Nephron (organoid): Measurements from ENCODE around the gene PUSL1.

ENCODE experiments used
- H3K27ac Mint-ChIP-seq, 3 experiments: 2 replicates each; pipeline ENCODE4 v1.8.0; 2020; ENCODE audit warnings: mixed read lengths in 3 of 3, mild to moderate bottlenecking in 2 of 3, moderate library complexity in 1 of 3
- H3K27me3 Mint-ChIP-seq: 2 replicates; pipeline ENCODE4 v1.8.0; 2021; ENCODE audit warnings: low read depth, mild to moderate bottlenecking, moderate library complexity, mixed read lengths
- H3K36me3 Mint-ChIP-seq: 2 replicates; pipeline ENCODE4 v1.8.0; 2020; ENCODE audit warnings: low read depth, mixed read lengths
- H3K4me1 Mint-ChIP-seq: 2 replicates; pipeline ENCODE4 v1.8.0; 2020; ENCODE audit warnings: mixed read lengths
- H3K4me3 Mint-ChIP-seq, 3 experiments: 2 replicates each; pipeline ENCODE4 v1.8.0; 2020; ENCODE audit warnings: mild to moderate bottlenecking in 3 of 3, mixed read lengths in 3 of 3, moderate library complexity in 2 of 3
- H3K9me3 Mint-ChIP-seq: 2 replicates; pipeline ENCODE4 v1.8.0; 2020; ENCODE audit warnings: mixed read lengths
- TF ChIP-seq, protein P1 (sequence below), 3 experiments: fragments of 200-600 bp; sonication (generic); IDR thresholded peaks; one replicate each; pipeline ENCODE4 v1.5.0; 2021; ENCODE audit warnings: antibody characterized with exemption in 3 of 3; ENCODE audit not compliant: unreplicated experiment in 3 of 3

The PUSL1 gene

DNA sequence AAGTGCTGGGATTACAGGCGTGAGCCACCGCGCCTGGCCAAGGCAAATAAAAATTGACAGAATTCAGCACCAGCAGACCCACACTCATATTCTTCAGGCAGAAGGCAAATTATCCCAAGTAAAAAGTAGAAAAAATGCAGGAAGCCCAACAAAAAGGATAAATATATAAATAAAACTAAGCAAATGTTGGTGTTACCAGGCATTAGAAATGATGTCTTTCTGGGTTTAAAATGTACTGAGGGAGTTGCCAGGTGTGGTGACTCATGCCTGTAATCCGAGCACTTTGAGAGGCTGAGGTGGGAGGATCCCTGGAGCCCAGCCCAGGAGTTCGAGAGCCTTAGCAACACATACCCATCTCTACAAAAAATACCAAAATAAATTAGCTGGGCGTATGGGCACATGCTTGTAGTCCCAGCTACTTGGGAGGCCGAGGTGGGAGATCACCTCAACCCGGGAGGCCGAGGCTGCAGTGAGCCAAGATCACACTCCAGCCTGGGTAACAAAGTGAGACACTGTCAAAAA lies 9.8 kb downstream of the PUSL1 start:
- TF ChIP-seq, protein P1, sequence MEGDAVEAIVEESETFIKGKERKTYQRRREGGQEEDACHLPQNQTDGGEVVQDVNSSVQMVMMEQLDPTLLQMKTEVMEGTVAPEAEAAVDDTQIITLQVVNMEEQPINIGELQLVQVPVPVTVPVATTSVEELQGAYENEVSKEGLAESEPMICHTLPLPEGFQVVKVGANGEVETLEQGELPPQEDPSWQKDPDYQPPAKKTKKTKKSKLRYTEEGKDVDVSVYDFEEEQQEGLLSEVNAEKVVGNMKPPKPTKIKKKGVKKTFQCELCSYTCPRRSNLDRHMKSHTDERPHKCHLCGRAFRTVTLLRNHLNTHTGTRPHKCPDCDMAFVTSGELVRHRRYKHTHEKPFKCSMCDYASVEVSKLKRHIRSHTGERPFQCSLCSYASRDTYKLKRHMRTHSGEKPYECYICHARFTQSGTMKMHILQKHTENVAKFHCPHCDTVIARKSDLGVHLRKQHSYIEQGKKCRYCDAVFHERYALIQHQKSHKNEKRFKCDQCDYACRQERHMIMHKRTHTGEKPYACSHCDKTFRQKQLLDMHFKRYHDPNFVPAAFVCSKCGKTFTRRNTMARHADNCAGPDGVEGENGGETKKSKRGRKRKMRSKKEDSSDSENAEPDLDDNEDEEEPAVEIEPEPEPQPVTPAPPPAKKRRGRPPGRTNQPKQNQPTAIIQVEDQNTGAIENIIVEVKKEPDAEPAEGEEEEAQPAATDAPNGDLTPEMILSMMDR (IDR thresholded peaks at IDR 0.05; ENCODE audit: unreplicated experiment in 3 of 3): no peak
- peaks cover 22% of the 10 kb centered on the region for H3K36me3 Mint-ChIP-seq
- peak overlapping the region in 1 of 3 experiments; percentile 50 for H3K4me3 Mint-ChIP-seq
- H3K27ac Mint-ChIP-seq: peak overlapping the region in 1 of 3 experiments; percentile 48
- H3K9me3 Mint-ChIP-seq: no peaks in the 10 kb centered on the region
- no peaks in the 10 kb centered on the region for H3K27me3 Mint-ChIP-seq
- peaks cover 26% of the 10 kb centered on the region for H3K4me1 Mint-ChIP-seq

DNA sequence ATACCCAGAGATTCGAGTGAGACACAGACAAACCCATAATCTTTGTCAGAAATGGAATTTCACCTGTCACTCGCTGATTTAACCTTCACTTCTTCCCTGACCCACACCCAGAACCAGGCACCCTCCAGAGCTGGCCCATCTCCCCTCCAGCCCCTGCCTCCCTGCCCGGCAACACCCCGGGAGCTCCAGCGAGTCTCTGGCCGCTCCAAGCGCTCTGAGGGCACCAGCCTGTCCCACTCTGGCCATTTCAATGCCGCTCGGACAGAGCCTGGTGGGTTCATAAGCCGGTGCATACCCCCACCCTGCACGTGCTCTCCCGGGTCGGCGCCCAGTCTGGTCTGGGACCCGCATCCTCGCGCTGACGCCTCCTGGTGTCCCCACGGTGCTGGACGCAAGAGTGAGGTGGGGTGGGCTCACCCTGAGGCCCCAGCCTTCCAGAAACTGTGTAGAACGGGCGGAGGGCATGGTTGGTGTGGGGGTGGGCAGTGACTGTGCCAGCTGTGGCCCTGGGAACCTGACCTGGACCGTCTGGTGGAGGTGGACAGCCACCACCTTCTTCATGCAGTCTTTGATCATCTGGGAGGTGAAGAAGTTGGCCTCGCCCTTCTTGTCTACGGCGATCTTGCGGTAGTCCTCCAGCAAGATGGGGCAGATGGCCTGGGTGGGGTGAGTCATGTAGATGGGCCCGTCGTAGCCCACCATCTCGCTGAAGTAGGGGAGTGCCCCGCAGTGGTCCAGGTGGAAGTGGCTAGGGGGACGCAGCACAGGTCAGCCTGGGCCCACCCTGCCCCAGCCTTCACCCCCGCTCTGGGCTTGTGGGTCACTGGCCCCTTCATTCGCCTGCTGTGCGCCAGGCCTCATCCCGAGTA lies 10.6 kb downstream of the PUSL1 start:
- peaks cover 19% of the 10 kb centered on the region for H3K36me3 Mint-ChIP-seq
- H3K9me3 Mint-ChIP-seq: no peaks in the 10 kb centered on the region
- peak overlapping the region in 1 of 3 experiments; percentile 48 for H3K27ac Mint-ChIP-seq
- TF ChIP-seq, protein P1 (IDR thresholded peaks at IDR 0.05; ENCODE audit: unreplicated experiment in 3 of 3): no peak
- H3K4me1 Mint-ChIP-seq: peaks cover 32% of the 10 kb centered on the region
- H3K27me3 Mint-ChIP-seq: no peaks in the 10 kb centered on the region
- peak overlapping the region in 2 of 3 experiments; percentile 26 to 48 for H3K4me3 Mint-ChIP-seq

DNA sequence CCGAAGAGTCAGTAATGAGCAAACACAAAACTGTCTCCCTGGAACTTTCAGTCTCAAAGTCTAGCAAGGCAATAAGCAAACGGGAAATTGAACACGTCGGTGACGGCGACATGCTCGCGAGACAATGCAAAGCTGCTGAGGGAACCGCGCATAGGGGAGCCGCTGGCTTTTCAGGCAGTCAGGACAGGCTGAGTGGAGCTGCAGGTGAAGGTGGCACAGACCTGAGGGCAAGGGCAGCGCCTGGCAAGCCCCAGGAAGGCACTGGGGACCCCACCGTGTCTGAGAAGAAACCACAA lies 11.2 kb downstream of the PUSL1 start:
- Mint-ChIP-seq H3K27ac (no peak overlapping the region), H3K4me1 (peaks cover 32% of the 10 kb centered on the region)

DNA sequence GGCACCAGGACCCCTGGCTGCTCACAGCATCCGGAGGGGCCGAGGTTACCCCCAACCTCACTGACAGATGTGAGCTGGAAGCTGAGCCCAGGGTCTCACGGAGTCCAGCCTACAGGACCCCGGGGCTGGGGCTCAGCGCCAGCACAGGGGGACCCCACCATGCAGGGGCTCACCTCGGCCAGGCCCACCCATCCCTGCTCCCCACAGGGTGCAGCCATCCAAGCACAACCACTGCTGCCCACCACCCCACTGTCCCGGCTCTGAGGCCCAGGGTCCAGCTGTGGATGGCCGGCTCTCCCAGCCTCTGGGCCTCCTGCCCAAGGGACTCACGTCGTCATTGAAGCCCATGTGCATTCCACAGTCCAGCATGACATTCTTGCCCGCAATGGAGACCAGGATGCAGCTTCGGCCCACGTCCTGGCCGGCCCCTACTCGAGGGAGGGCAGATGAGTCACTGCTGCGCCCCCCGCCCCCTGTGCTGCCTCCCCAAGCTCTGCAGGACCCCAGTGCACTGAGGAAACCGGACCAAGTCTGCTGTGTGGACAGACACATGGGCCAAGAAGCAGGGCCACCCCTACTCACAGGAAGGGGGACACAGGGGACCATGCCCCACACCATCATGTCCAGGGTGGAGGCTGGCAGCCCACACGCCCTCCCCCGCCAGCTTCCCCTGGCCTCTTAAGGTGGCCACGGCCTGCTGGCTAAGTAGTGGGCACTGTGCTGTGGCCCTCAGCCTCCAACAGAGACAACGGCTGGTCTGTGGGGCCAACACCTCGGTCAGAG lies 12.5 kb downstream of the PUSL1 start:
- no peaks in the 10 kb centered on the region for H3K9me3 Mint-ChIP-seq
- peak overlapping the region in 2 of 3 experiments; percentile 49 to 67 for H3K4me3 Mint-ChIP-seq
- peaks cover 32% of the 10 kb centered on the region for H3K4me1 Mint-ChIP-seq
- no peak overlapping the region for H3K27ac Mint-ChIP-seq
- peaks cover 15% of the 10 kb centered on the region for H3K36me3 Mint-ChIP-seq
- TF ChIP-seq, protein P1 (IDR thresholded peaks at IDR 0.05; ENCODE audit: unreplicated experiment in 3 of 3): no peak
- H3K27me3 Mint-ChIP-seq: no peaks in the 10 kb centered on the region

More for the DNA sequence above, 11.2 kb downstream of the PUSL1 start:
- TF ChIP-seq, protein P1 (IDR thresholded peaks at IDR 0.05; ENCODE audit: unreplicated experiment in 3 of 3): no peak
- Mint-ChIP-seq H3K27me3 (no peaks in the 10 kb centered on the region), H3K9me3 (no peaks in the 10 kb centered on the region), H3K4me3 (peak overlapping the region in 2 of 3 experiments; percentile 26 to 48), H3K36me3 (peaks cover 19% of the 10 kb centered on the region)

DNA sequence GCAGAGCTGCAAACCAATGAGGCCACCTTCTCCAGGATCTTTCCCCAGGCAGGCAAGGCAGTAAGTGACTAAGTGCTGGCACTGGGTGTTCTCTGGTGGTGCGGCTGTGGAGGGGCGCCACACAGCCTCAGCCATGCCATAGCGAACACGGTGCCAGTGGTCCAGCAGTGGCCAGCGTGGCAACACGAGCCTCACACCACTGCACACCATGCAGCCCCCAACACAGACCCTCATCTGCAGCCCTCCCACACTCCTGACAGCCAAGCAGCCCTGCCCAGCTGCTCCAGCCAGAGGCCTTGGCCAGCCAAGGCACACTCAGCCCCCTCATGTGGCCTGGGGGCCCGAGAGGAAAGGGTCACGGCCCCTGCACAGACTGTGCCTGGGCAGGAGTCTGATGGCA lies 13.1 kb downstream of the PUSL1 start:
- Mint-ChIP-seq H3K4me1 (peaks cover 32% of the 10 kb centered on the region), H3K4me3 (peak overlapping the region in 2 of 3 experiments; percentile 49 to 67), H3K9me3 (no peaks in the 10 kb centered on the region), H3K27ac (no peak overlapping the region), H3K27me3 (no peaks in the 10 kb centered on the region), H3K36me3 (peaks cover 11% of the 10 kb centered on the region)
- TF ChIP-seq, protein P1 (IDR thresholded peaks at IDR 0.05; ENCODE audit: unreplicated experiment in 3 of 3): no peak
